Activated CD4-positive, CD25-positive, alpha-beta regulatory T cell treated with anti-CD3 and anti-CD28 coated beads, Interleukin-2, amount 50 U/mL, for 72 hours (primary cell): ENCODE measurements around the gene STYX.
"Not testable (repeated sequence)": the region's sequence is repeated elsewhere in the genome, so short reads cannot be mapped to it uniquely, and the experiment has no call there.

Experiments
- DNase-seq: peaks from one replicate; pipeline ENCODE4 v3.0.0; 2021

STYX gene

GRCh38 chr14:52727509-52727908, 2.5 kb upstream of the STYX start:
- DNase-seq: not testable (repeated sequence)

GRCh38 chr14:52729035-52729434, 931 bp upstream of the STYX start:
- DNase-seq: not testable (repeated sequence)

GRCh38 chr14:52729585-52729924, 411 bp upstream of the STYX start:
- DNase-seq: no peak

GRCh38 chr14:52730709-52731111, 744 bp downstream of the STYX start:
- DNase-seq: no peak

GRCh38 chr14:52733824-52734223, 3.9 kb downstream of the STYX start:
- no peak for DNase-seq

- DNase-seq: no peak
Observed at GRCh38 chr14:52735921-52736489, 6.0 kb downstream of the STYX start.

- no peak for DNase-seq
Observed at GRCh38 chr14:52738409-52738808, 8.4 kb downstream of the STYX start.

- no peak for DNase-seq
Observed at GRCh38 chr14:52740751-52741150, 10.8 kb downstream of the STYX start.

GRCh38 chr14:52741865-52742264, 11.9 kb downstream of the STYX start:
- DNase-seq: no peak

- no peak for DNase-seq
Observed at GRCh38 chr14:52748647-52749292, 18.8 kb downstream of the STYX start.

- no peak for DNase-seq
Observed at GRCh38 chr14:52755607-52756316, 25.8 kb downstream of the STYX start.

- DNase-seq: no peak
Observed at GRCh38 chr14:52759145-52759544, 29.2 kb downstream of the STYX start.

- DNase-seq: not testable (repeated sequence)
Observed at GRCh38 chr14:52762923-52763322, 33.0 kb downstream of the STYX start.

- no peak for DNase-seq
Observed at GRCh38 chr14:52767058-52767833, 37.3 kb downstream of the STYX start.

- no peak for DNase-seq
Observed at GRCh38 chr14:52769887-52770286, 39.9 kb downstream of the STYX start.

GRCh38 chr14:52776816-52777215, 46.9 kb downstream of the STYX start:
- no peak for DNase-seq

- DNase-seq: no peak
Observed at GRCh38 chr14:52778702-52779101, 48.7 kb downstream of the STYX start.

- DNase-seq: no peak
Observed at GRCh38 chr14:52780893-52781292, 50.9 kb downstream of the STYX start.

- DNase-seq: no peak
Observed at GRCh38 chr14:52781629-52782028, 51.7 kb downstream of the STYX start.

- no peak for DNase-seq
Observed at GRCh38 chr14:52783206-52783605, 53.2 kb downstream of the STYX start.

GRCh38 chr14:52786887-52787286, 56.9 kb downstream of the STYX start:
- no peak for DNase-seq

- DNase-seq: no peak
Observed at GRCh38 chr14:52789118-52789517, 59.2 kb downstream of the STYX start.

GRCh38 chr14:52790011-52790755, 60.2 kb downstream of the STYX start:
- DNase-seq: no peak
